DMS114 treated with DMSO at 0.1 percent for 48 hours (cell line): ENCODE results near the gene PBRM1.

Experiments used
- DNase-seq: peaks from one replicate; lab custom pipeline; 2025; ENCODE audit not compliant: unreplicated experiment; lab: John Stamatoyannopoulos, UW

Gene PBRM1

GRCh38 chr3:52574056-52574965, 111.4 kb downstream of the PBRM1 start:
- DNase-seq: no peak

- no peak for DNase-seq
These were observed 113.5 kb downstream of the PBRM1 start for GRCh38 chr3:52572221-52572620.

- no peak for DNase-seq
These were observed 115.6 kb downstream of the PBRM1 start for GRCh38 chr3:52570076-52570475.

GRCh38 chr3:52568069-52568468, 117.6 kb downstream of the PBRM1 start:
- no peak for DNase-seq

GRCh38 chr3:52563984-52564383, 121.7 kb downstream of the PBRM1 start:
- DNase-seq: no peak

GRCh38 chr3:52561028-52561747, 124.5 kb downstream of the PBRM1 start:
- no peak for DNase-seq

GRCh38 chr3:52558436-52558835, 127.3 kb downstream of the PBRM1 start:
- no peak for DNase-seq

- DNase-seq: no peak
These were observed 128.4 kb downstream of the PBRM1 start for GRCh38 chr3:52557011-52557960.

- DNase-seq: no peak
These were observed 130.7 kb downstream of the PBRM1 start for GRCh38 chr3:52555056-52555455.

GRCh38 chr3:52554026-52554755, 131.5 kb downstream of the PBRM1 start:
- DNase-seq: no peak

- no peak for DNase-seq
These were observed 133.6 kb downstream of the PBRM1 start for GRCh38 chr3:52552089-52552488.

- no peak for DNase-seq
These were observed 134.6 kb downstream of the PBRM1 start for GRCh38 chr3:52551118-52551517.

GRCh38 chr3:52547143-52547542, 138.6 kb downstream of the PBRM1 start:
- DNase-seq: no peak

- no peak for DNase-seq
These were observed 139.4 kb downstream of the PBRM1 start for GRCh38 chr3:52546111-52546901.

- no peak for DNase-seq
These were observed 140.8 kb downstream of the PBRM1 start for GRCh38 chr3:52544937-52545336.

- no peak for DNase-seq
These were observed 144.7 kb downstream of the PBRM1 start for GRCh38 chr3:52541050-52541449.

- no peak for DNase-seq
These were observed 146.6 kb downstream of the PBRM1 start for GRCh38 chr3:52539010-52539653.

GRCh38 chr3:52537726-52538421, 147.8 kb downstream of the PBRM1 start:
- no peak for DNase-seq
